ACC112 (cell line): Measurements from ENCODE around the gene FBLN1.
"Not testable (repeated sequence)": the region's sequence is repeated elsewhere in the genome, so short reads cannot be mapped to it uniquely, and the experiment has no call there.

Source experiments
- H2AFZ ChIP-seq: fragments of 200-600 bp; sonication (generic); one replicate; pipeline ENCODE4 v1.6.0; 2017; ENCODE audit warnings: antibody characterized with exemption, low read length; ENCODE audit not compliant: unreplicated experiment
- H3K27ac ChIP-seq: fragments of 200-600 bp; sonication (generic); 2 replicates; pipeline ENCODE4 v1.5.1; 2014; ENCODE audit warnings: low read depth, mild to moderate bottlenecking, antibody characterized with exemption, low read length, moderate library complexity
- H3K27me3 ChIP-seq: fragments of 200-600 bp; sonication (generic); 2 replicates; pipeline ENCODE4 v1.6.1; 2014; ENCODE audit warnings: mild to moderate bottlenecking, antibody characterized with exemption, low read length, moderate library complexity, mixed read lengths; ENCODE audit not compliant: insufficient read depth
- H3K36me3 ChIP-seq: fragments of 200-600 bp; sonication (generic); 2 replicates; pipeline ENCODE4 v1.6.1; 2016; ENCODE audit warnings: mild to moderate bottlenecking, antibody characterized with exemption, low read length, moderate library complexity, mixed read lengths; ENCODE audit not compliant: insufficient read depth
- H3K4me1 ChIP-seq: fragments of 200-600 bp; sonication (generic); one replicate; pipeline ENCODE4 v1.6.1; 2016; ENCODE audit warnings: low read length, mixed read lengths; ENCODE audit not compliant: insufficient read depth, unreplicated experiment, control insufficient read depth
- H3K4me3 ChIP-seq: fragments of 200-600 bp; sonication (generic); 2 replicates; pipeline ENCODE4 v1.5.1; 2014; ENCODE audit warnings: mild to moderate bottlenecking, low read depth, low read length
- H3K79me2 ChIP-seq: fragments of 200-600 bp; sonication (generic); one replicate; pipeline ENCODE4 v1.6.0; 2016; ENCODE audit warnings: low read length; ENCODE audit not compliant: control insufficient read depth, unreplicated experiment, insufficient read depth

Gene FBLN1

DNA sequence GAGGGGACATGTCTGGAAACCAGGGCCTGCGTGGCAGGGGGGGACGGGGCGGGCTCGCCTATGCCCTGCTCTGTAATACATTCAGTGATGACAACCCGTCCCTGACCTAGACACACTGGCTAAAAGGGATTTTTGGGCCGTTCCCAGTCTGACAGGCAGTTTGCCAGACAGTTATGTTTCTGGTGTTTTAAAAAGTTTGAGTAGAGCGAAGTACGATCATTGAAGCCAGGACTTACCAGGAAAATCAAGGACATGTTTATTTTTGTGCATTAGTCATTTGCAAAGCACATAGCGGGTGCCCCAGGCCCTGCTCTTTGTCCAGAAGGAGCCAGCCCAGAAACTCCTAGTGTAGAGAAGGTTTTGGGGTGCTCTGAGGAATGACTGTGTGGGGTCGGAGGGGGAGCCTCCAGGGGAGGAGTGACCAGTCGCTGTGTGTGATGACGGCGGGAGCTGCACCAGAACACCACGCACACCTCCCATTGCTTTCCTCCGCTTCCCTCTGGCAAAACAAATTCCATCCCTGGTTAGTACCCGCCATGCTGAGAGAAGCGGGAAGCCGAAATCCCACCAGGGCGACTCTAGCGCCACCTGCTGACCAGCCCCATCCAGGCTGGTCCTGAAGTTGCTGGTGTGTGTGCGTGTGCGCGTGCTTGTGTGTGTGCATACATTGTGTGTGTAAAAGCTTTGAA is 50.8 kb downstream of the FBLN1 start:
- Histone ChIP-seq H3K4me3 (peak overlapping the region; percentile 31; the same call in 1 of the 2 replicates), H3K27me3 (no peaks in the 10 kb centered on the region), H2AFZ (no peak overlapping the region), H3K4me1 (peaks cover 27% of the 10 kb centered on the region), H3K36me3 (no peaks in the 10 kb centered on the region), H3K79me2 (no peaks in the 10 kb centered on the region), H3K27ac (peak overlapping the region; percentile 75)

DNA sequence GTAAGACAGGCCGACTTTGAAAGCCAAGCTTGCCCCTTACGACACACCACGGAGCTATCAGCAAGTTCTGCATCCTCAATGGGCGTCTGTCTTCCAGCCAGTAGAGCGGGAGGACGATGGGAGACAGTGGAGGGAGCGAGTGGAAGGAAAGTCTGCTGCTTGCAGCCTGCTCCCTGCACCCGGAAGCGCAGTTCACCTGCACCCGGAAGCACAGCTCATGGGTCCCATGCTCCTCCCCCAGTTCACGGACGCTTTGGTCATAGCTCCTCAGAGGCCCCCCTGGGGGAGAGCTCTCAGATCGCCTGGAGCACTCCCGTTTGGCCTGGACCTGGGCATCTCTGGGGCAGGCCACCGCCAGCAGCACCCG is 51.3 kb downstream of the FBLN1 start:
- peaks cover 23% of the 10 kb centered on the region for H3K4me1 ChIP-seq
- H3K27me3 ChIP-seq = no peaks in the 10 kb centered on the region
- H3K36me3 ChIP-seq = no peaks in the 10 kb centered on the region
- H3K27ac ChIP-seq = no peak overlapping the region
- no peak overlapping the region for H2AFZ ChIP-seq
- no peak overlapping the region for H3K4me3 ChIP-seq
- H3K79me2 ChIP-seq = no peaks in the 10 kb centered on the region

DNA sequence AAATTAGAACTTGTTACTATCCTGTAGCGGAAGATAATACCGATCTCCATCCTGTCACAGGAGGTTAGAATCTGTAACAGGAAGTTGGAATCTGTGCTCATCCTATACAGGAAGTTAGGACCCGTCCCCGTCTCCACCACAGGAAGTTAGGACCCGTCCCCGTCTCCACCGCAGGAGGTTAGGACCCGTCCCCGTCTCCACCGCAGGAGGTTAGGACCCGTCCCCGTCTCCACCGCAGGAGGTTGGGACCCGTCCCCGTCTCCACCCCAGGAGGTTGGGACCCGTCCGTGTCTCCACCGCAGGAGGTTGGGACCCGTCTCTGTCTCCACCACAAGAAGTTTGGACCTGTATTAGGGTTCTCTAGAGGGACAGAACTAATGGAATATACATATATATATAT is 52.2 kb downstream of the FBLN1 start:
- no peak overlapping the region for H3K4me3 ChIP-seq
- H3K27ac ChIP-seq = no peak overlapping the region
- no peak overlapping the region for H2AFZ ChIP-seq
- H3K79me2 ChIP-seq = no peaks in the 10 kb centered on the region
- no peaks in the 10 kb centered on the region for H3K27me3 ChIP-seq
- H3K36me3 ChIP-seq = no peaks in the 10 kb centered on the region
- peaks cover 16% of the 10 kb centered on the region for H3K4me1 ChIP-seq

DNA sequence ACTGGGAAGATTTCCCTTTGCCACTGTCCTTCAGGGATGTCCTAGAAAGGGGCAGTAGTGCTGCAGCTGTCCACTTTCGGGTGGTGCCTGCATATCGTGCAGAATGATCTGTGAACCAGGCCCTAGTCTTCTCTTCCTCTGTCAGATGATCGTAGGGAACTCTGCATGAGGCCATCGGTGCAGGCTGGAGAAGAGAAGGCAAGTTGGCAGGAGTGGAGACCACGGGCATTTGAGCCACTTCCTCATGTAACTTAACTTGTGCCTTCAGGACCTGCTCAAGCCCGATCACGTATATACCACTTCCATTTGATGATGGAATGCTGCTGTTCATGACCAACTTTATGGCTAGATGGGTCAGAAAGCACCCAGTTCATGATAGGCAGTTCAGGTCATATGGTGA is 55.2 kb downstream of the FBLN1 start:
- not testable (repeated sequence) for H3K4me1 ChIP-seq, H3K36me3 ChIP-seq

DNA sequence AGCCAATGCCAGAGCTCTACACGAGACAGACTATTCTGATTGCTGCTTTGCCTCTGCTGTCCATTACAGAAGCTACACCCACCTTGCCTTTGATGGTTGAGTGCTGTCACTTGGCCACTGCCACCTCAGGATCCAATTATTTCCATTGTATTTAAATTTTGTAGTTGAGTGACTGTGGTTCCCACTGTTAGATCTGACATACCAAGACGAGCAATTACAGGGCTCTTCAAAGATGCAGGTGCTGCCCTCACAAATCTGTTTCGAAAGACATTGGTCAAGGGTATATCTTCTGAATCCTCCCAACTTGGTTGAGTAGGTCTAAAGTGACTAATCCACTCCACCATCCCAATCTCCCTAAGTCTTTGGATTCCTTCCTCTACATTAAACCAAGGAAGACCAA is 57.4 kb downstream of the FBLN1 start:
- H3K27ac ChIP-seq, H2AFZ ChIP-seq, H3K4me3 ChIP-seq, H3K27me3 ChIP-seq, H3K79me2 ChIP-seq, H3K36me3 ChIP-seq, H3K4me1 ChIP-seq: not testable (repeated sequence)

More for the DNA sequence above, 55.2 kb downstream of the FBLN1 start:
- not testable (repeated sequence) for H2AFZ ChIP-seq, H3K79me2 ChIP-seq, H3K27me3 ChIP-seq, H3K27ac ChIP-seq, H3K4me3 ChIP-seq

DNA sequence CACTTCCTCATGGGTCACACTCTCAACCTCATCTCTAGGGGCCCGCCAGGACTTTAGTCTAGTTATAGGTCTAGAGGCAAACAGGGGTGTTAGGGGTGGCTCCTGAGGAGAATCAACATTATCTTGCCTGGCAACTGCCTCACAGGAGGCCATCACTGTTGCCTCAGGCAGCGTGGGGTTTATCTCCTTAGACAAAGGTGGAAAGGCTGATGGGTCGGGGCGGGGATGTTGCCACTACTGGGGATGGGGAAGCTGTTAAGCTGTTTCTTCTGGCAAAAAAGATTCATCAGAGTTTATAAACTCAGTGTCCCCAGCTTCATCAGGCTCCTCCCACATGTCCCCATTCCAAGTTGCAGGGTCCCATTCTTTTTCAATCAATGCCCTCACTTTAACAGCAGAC is 58.1 kb downstream of the FBLN1 start:
- H3K4me3 ChIP-seq, H3K27ac ChIP-seq, H3K79me2 ChIP-seq, H3K36me3 ChIP-seq, H3K4me1 ChIP-seq, H2AFZ ChIP-seq, H3K27me3 ChIP-seq: not testable (repeated sequence)

DNA sequence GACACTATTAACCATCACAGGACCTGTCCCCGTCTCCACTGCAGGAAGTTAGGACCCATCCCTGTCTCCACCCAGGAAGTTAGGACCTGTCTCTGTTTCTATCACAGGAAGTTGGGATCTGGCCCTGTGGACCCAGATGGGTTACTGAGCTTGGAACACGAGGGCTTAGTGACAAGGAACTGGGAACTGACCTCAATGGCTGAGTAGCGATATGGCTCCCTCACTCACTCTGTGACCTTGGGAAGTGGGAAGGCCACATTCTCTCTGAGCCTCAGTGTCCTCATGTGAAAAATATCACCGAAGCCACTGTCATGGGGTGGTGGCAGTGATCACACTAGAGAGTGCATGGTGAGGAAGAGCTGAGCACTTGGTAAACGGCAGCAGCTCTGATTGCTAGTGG is 59.4 kb downstream of the FBLN1 start:
- H3K36me3 ChIP-seq = no peaks in the 10 kb centered on the region
- no peaks in the 10 kb centered on the region for H3K27me3 ChIP-seq

DNA sequence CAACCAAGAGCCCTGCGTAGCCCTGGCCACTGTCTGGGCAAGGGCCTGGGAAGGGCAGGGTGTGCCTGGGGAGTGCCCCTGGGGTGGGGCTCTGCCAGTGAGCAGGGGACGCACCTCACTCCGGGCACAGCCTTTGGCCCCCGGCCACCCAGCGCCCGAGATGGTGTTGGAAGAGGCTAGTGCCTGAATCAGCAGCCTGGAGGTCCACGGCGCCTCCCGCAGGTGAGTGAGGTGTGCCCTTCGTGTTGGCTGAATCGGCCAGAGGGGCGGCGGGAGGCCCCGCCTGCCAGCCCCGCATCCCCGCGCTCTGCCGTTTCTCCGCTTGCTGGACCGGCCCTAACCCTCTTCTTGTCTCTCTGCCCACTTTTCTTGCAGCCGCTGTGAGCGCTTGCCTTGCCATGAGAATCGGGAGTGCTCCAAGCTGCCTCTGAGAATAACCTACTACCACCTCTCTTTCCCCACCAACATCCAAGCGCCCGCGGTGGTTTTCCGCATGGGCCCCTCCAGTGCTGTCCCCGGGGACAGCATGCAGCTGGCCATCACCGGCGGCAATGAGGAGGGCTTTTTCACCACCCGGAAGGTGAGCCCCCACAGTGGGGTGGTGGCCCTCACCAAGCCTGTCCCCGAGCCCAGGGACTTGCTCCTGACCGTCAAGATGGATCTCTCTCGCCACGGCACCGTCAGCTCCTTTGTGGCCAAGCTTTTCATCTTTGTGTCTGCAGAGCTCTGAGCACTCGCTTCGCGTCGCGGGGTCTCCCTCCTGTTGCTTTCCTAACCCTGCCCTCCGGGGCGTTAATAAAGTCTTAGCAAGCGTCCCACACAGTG is 60.1 kb downstream of the FBLN1 start:
- Histone ChIP-seq H3K4me1 (no peaks in the 10 kb centered on the region), H2AFZ (no peak overlapping the region), H3K79me2 (no peaks in the 10 kb centered on the region), H3K27ac (no peak overlapping the region), H3K36me3 (no peaks in the 10 kb centered on the region), H3K4me3 (no peak overlapping the region), H3K27me3 (no peaks in the 10 kb centered on the region)

More for the DNA sequence above, 59.4 kb downstream of the FBLN1 start:
- no peaks in the 10 kb centered on the region for H3K79me2 ChIP-seq
- H3K4me3 ChIP-seq = no peak overlapping the region
- no peaks in the 10 kb centered on the region for H3K4me1 ChIP-seq
- H2AFZ ChIP-seq = no peak overlapping the region
- no peak overlapping the region for H3K27ac ChIP-seq

DNA sequence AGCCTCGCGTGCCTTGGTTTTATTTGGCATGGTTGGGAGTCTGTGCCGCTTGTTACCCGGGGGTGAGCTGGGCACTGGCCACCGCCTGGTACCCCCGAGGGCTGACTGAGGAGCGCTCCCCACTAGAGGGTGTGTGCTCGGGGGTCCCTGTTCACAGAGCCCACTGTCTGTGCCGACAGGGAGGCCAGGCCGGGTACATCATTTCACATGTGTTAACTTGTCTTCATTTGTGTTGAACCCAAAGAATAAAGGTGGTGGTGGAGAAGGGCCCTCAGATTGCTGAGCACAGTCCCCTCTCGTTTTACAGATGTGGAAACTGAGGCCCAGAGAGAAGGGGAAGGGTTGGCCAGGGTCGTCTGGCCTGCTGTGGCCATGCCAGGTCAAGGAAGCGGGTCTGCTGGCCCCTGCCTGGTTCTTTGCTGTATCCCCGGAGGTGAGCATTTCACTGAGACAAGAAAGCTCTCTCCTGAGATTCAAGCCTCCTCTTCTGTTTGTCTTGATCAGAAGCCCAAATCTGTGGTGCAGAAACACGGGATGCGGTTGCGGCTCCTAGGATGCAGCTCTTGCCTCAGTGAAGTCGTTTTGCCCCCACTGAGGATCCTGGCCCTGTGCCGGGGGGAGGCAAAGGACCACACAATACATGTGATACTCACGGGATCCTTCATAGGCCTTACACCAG is 60.8 kb downstream of the FBLN1 start:
- H3K79me2 ChIP-seq = no peaks in the 10 kb centered on the region
- H3K27ac ChIP-seq = no peak overlapping the region
- no peaks in the 10 kb centered on the region for H3K27me3 ChIP-seq
- no peaks in the 10 kb centered on the region for H3K36me3 ChIP-seq
- H3K4me1 ChIP-seq = no peaks in the 10 kb centered on the region
- no peak overlapping the region for H3K4me3 ChIP-seq
- H2AFZ ChIP-seq = no peak overlapping the region

DNA sequence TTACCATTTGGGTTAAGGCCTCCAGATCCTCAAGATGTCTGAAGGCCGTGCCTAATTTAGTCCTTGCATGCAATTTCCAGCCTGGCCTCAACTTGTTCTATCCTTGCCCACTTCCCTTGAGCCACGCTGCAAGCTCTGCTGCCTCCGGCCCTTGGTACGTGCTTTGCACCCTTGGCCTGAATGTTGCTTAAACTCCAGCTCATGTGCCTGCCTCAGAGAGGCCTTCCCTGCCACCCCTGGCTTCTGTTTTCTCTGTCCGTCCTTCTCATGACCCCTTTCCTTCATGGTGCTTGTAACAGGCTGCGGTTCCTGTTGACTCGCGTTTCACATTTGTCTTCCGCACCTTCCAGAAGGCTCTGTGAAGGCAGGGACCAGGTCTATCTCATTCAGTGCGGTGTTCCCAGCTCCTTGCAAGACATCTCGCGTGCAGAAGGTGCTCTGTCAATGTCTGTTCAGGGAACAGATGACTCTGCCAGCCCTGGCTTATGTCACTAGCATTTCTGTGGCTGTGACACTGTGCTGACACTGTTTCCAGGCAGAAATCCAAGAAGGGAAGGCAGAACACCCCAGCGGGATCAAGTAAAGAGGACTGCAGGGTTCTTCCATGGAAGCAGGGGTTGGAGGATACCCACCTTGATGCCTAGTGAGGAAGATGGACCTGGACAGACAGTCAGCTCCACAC is 61.8 kb downstream of the FBLN1 start:
- Histone ChIP-seq H3K4me3 (no peak overlapping the region), H2AFZ (no peak overlapping the region), H3K79me2 (no peaks in the 10 kb centered on the region), H3K4me1 (no peaks in the 10 kb centered on the region), H3K27ac (no peak overlapping the region), H3K36me3 (no peaks in the 10 kb centered on the region), H3K27me3 (no peaks in the 10 kb centered on the region)
